Loucy (cell line): Measurements from ENCODE around the gene OR8B12.

ENCODE experiments used
- CTCF ChIP-seq: fragments of 200-600 bp; sonication (generic); conservative IDR thresholded peaks from 2 replicates; pipeline ENCODE4 v1.5.1; 2014; ENCODE audit warnings: mild to moderate bottlenecking, antibody characterized with exemption, low read length
- EZH2phosphoT487 ChIP-seq: fragments of 200-600 bp; IDR thresholded peaks from 2 replicates; pipeline ENCODE4 v1.6.1; 2018; ENCODE audit warnings: antibody characterized with exemption, mild to moderate bottlenecking, moderate library complexity, borderline replicate concordance

DNA sequence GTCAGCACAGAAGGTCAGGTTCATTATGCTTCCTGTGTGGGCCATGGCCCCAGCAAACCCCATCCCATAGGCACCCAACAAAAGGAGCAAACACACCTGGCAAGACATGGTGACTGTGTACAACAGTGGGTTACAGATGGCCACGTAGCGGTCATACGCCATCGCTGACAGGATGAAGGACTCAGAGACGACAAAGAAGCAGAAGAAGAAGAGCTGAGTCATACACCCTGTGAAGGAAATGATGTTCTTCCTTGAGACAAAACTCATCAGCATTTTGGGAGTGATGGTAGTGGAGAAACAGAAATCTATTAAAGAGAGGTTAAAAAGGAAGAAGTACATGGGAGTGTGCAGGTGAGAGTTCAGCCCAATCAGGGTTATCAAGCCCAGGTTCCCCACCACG, 309 bp downstream of the OR8B12 start:
- no peak for TF ChIP-seq CTCF
- TF ChIP-seq EZH2phosphoT487: no peak
